MM.1S (cell line): Measurements from ENCODE around the gene FBXW9.

ENCODE experiments used
- CTCF ChIP-seq: fragments of 300-600 bp; sonication (generic); IDR thresholded peaks from 2 replicates; pipeline ENCODE4 v1.5.1; 2016; ENCODE audit warnings: antibody characterized with exemption, low read length, mixed read lengths
- EZH2phosphoT487 ChIP-seq: fragments of 300-600 bp; sonication (generic); IDR thresholded peaks from 2 replicates; pipeline ENCODE4 v1.6.1; 2018; ENCODE audit warnings: antibody characterized with exemption, low read length

DNA sequence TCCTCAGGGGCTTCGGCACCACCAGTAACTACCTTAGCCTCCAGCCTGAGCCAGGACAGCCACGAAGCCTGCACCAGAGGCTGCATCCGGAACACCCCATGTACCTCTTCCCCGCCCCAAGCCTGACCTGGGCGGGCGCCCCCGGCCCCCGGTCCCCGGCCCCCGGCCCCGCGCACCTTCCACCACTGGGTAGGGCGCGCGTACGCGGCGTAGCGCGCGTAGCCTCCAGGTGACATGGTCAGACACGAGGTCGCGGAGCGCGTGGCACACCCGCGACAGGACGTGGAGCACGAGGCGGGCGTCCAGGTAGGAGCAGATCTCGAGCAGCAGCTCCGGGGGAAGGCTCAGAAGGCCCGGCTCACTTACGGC lies 450 bp downstream of the FBXW9 start:
- no peak for TF ChIP-seq CTCF
- TF ChIP-seq EZH2phosphoT487, result no peak
